CD1c-positive myeloid dendritic cell (primary cell): ENCODE data around the gene MAGI2.
"Not testable (repeated sequence)": the region's sequence is repeated elsewhere in the genome, so short reads cannot be mapped to it uniquely, and the experiment has no call there.

Source experiments
- DNase-seq: peaks from one replicate; pipeline ENCODE4 v3.0.0-alpha.2; 2016; ENCODE audit errors: extremely low spot score

The MAGI2 gene

DNA sequence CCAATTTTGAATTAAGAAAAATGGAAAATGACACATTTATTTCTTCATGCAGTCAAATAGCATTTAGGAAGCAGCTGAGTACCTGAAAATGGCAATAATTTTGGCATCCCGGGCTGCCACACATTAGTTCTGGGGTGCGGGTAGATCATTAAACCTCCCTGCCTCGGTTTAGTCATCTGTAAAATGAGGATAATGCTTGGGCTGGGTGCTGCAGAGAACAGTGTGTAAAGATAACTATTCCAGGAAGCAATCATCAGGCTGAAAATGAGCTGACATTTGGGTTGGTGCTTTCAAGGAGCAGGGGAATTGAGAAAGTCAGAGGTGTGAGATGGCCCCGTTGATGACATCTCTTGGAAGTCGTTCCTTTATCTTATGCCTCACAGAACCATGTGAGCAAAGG, 887.7 kb downstream of the MAGI2 start:
- DNase-seq = no peak

DNA sequence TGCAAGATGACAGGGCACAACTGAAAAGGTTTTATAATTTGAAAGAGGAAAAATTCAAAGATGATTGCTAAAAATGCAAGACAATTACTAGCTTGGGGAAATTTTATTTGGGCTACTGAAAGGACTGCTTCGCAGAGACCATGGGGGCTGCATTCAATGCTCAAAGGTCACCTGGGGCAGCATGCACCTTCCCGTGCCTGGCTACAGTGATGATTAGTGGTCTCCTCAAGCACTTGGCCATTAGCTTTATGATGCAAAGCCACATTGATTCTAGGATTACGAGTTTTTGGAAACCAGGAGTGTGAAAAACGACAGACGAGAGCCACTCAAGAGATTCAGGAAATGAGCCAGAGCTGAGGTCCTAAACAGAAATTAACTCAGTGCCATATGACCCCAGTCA, 890.3 kb downstream of the MAGI2 start:
- no peak for DNase-seq

DNA sequence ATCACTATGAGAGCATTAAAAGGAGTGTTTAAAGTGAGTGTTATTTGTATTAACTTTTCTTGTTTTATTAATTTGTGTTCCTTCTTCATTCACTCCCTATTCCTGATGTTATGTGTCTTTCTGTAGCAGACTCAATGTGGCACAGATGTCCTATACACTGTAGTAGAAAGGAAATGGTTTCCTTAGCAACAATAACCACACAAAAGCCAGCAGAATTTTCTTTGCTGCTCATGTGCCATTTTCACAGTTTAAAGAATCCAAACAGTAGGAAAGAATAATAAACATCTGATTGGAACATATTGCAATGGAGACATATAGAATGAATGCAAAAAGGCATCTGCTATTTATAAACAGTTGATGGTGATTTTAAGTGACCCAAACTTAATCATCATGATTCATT, 891.3 kb downstream of the MAGI2 start:
- no peak for DNase-seq

DNA sequence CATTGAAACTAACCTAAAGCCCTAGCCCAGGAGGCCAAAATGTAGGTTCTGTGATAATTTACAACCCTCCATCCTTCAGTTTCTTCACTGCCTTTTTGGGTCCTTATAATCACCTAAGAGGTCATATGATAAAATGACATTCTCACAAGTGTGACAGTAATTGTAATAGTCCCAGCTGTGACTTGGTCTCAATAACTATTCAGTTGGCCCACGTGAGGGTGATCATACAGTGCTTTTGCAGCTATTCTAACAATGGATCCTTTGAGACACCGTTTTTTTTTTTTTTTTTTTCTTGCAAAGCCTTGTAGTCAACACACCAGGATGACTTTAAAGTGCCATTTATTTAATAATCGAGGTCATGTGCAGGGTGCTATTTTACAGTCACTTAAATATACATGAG, 894.9 kb downstream of the MAGI2 start:
- no peak for DNase-seq

DNA sequence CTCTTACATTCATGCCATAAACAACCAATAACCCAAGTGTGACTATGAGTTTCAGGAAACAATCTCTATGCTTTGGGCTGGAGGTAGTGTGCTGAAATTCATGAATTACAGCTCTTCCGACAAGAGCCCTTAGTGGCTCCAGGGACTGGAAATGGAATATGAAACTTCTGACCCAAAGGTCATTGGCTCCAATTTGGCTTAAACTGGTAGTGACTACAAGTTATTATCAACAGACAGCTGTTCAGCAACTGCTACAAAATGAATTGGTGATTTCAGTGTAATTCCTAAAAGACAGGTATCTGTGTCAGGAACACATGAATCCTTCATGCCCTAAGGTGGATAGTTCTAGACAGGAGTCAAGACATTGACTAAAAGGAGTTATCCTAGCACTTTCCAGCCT, 909.5 kb downstream of the MAGI2 start:
- DNase-seq = no peak

GRCh38 chr7:78542981-78543380, 910.5 kb downstream of the MAGI2 start:
- DNase-seq = no peak

- DNase-seq = no peak
Measured at GRCh38 chr7:78542541-78542940, 910.9 kb downstream of the MAGI2 start.

DNA sequence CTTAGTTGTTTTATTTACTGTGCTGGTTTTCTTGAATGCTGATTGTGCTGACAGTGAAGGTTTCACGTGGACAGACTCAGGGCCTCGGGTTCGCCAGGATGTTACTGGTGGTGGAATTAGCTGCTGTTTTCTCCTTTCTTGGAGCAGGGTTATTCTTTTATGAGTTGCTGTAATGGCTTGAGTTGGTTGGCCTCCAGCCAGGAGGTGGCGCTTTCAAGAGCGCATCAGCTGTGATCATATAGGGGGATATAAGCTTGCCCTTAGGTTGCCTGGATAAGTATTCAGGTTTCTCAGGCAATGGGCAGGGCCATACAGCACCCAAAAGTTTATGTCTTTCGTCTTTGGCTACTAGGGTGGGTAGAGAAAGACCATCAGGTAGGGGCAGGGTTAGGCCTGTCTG, 913.6 kb downstream of the MAGI2 start:
- DNase-seq = no peak

DNA sequence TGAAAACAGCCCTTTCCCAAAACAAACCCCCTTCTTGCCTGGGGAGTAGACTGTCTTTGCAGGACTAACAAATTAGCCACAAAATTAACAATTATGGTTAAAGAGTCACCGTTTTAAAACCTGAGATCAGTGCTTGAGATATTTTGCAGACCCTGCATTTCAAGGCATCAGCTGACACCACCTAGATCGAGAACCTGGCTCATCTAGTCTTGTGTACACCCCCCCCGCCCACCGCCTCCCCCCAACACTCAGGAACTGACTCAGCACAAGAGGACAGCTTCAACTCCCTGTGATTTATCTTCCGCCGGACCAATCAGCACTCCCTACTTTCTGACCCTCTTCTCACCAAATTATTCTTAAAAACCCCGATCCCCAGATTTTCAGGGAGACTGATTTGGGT, 917.8 kb downstream of the MAGI2 start:
- no peak for DNase-seq

DNA sequence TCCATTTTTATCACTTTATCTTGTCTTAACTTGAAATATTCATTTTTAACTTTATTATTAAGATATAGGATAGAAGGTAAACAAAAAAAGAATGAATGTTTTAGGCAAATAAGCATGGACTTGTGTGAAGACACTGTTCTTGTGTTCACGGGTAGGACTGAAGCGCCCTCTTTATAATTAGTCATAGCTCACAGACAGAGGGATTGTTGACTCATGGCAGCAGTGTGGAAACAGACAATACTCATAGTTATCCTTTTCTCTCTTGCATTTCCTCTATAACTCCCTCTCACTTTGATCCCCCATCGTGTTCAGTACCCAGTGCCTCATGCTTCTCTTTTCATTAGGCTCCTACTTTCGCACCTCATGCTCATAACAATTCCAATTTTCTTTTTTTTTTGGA, 923.1 kb downstream of the MAGI2 start:
- DNase-seq = no peak

- DNase-seq = no peak
Measured at GRCh38 chr7:78529392-78529791, 924.1 kb downstream of the MAGI2 start.

GRCh38 chr7:78528964-78529363, 924.5 kb downstream of the MAGI2 start:
- no peak for DNase-seq

GRCh38 chr7:78523930-78524329, 929.5 kb downstream of the MAGI2 start:
- no peak for DNase-seq

- no peak for DNase-seq
Measured at GRCh38 chr7:78521961-78522360, 931.5 kb downstream of the MAGI2 start.

DNA sequence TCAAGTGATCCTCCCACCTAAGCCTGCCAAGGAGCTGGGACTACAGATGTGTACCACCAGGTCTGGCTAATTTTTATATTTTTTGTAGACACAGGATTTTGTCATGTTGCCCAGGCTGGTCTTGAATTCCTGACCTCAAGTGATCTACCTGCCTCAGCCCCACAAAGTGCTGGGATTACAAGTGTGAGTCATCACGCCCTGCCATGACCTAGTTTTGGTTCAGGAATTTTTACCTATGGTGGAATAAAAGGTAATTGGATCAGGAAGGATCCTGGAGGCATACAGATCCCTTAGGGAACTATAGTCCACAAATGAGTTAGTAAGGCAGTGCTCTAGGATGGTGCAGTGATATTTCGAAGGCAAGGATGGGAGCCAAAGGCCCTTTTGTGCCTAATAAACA, 937.0 kb downstream of the MAGI2 start:
- no peak for DNase-seq

DNA sequence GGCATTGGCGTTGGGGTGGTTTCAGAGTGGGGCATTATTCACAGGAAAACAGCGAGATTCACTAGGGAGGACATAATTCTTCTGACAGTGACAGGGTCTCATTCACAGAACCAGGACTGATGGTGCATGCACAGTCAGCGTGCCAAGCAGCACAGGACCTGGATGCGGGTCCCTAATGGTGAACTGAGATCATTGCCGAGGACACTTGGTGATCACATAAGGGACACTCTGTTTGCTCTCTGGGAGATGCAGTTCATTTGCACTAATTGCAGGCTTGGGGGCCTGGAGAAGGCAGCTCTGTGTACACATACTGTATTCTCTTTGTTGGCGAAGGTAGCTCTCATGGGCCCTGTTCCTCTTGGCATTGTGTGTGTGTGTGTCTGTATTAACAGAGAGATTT, 938.8 kb downstream of the MAGI2 start:
- DNase-seq = no peak

- no peak for DNase-seq
Measured at GRCh38 chr7:78510580-78511188, 942.8 kb downstream of the MAGI2 start.

- DNase-seq = not testable (repeated sequence)
Measured at GRCh38 chr7:78503301-78503700, 950.2 kb downstream of the MAGI2 start.

GRCh38 chr7:78501064-78501463, 952.4 kb downstream of the MAGI2 start:
- no peak for DNase-seq

DNA sequence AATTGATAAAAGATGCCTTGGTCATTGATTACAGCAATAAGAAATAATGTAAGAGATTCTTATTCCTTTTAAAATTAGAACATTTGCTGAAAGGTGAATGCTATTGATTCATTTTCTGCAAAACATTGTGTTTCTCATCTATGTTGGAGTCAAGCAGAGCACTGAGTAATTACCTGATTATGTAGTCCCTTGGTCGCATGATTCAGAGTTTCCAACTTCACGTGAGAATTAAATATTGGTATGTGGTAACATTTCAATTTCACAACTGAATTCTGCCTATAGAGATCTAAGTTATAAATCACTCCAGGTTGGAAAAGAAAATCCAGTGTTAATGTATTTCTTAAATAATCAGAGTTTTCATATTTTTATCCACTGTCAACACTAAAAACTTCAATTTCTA, 953.5 kb downstream of the MAGI2 start:
- no peak for DNase-seq

GRCh38 chr7:78499283-78499682, 954.2 kb downstream of the MAGI2 start:
- DNase-seq = no peak

GRCh38 chr7:78497728-78498427, 955.6 kb downstream of the MAGI2 start:
- DNase-seq = no peak

DNA sequence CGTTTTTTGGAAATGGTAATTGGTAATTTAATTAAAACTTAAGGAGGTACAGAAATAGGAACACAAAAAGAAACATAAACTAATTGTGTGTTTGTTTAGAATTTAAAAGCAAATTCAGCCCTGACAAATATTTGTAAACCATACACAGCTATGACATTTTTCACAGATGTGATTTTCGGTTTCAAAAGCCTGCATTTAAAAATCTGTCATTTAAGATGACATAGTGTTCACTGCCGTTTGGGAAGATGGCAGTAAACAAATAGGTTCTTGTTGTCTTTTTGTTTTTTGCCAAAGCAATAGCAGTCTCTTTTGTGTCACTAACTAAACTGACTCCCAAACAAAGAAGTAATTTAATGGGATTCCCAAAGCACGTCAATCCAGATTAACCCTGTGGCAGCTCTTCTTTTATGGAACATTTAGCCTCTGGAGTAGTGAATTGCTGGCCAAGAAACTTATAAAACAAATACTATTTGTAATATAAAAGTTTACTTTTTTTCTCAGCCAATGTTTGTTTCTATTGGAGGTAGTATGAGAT, 957.3 kb downstream of the MAGI2 start:
- DNase-seq = no peak

DNA sequence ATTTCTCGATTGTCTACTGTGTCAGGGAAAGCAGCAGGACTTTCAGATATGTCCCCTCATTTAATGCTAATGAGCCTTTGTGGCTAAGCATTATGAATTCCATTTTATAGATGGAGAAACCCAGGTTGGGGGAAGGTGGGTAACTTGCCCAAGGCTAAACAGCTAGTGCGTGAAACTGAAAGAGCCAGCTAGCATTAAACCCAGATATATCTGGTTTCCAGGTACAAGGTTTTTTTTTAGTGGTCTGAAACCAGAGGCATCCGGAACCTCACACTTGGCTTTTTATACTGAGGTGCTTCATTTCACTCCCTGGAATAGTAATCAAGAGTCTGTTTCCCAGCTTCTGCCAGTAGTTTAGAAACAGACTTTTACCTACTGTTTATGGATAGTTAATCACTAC, 960.1 kb downstream of the MAGI2 start:
- DNase-seq = no peak
